Thymus (tissue), 11 donors: ENCODE data around the gene ARID1A. TPM values are rescaled to one million over a fixed set of nuclear protein-coding genes. Genes with fewer than 3 reads are reported as not detected.

Experiments used
- DNase-seq, 9 donors: peaks; one replicate each; pipeline ENCODE4 v3.0.0-alpha.2; 2013; ENCODE audit warnings: low spot score in 9 of 9, low read depth in 6 of 9, missing footprints in 1 of 9
- H3K27ac ChIP-seq, 2 donors: one replicate each; pipeline ENCODE4 v1.5.1; 2013; ENCODE audit warnings: control low read depth in 1 of 2, low read depth in 1 of 2, low read length in 1 of 2, mild to moderate bottlenecking in 1 of 2, moderate library complexity in 1 of 2
- H3K27me3 ChIP-seq, 2 donors: one replicate each; pipeline ENCODE4 v1.5.1; 2013; ENCODE audit warnings: low read length in 1 of 2; ENCODE audit not compliant: control insufficient read depth in 2 of 2, insufficient read depth in 1 of 2
- H3K36me3 ChIP-seq, 2 donors: one replicate each; pipeline ENCODE4 v1.5.1; 2013; ENCODE audit warnings: low read length in 1 of 2, mild to moderate bottlenecking in 1 of 2, moderate library complexity in 1 of 2; ENCODE audit not compliant: control insufficient read depth in 2 of 2, insufficient read depth in 2 of 2
- H3K4me1 ChIP-seq, 2 donors: one replicate each; pipeline ENCODE4 v1.5.1; 2013; ENCODE audit warnings: low read length in 2 of 2; ENCODE audit not compliant: control insufficient read depth in 2 of 2, insufficient read depth in 2 of 2
- H3K4me3 ChIP-seq, 2 donors: one replicate each; pipeline ENCODE4 v1.5.1; 2013; ENCODE audit warnings: low read length in 2 of 2, control low read depth in 1 of 2, mild to moderate bottlenecking in 1 of 2
- H3K9me3 ChIP-seq, 2 donors: one replicate each; pipeline ENCODE4 v1.5.1; 2013; ENCODE audit warnings: low read length in 1 of 2, mild to moderate bottlenecking in 1 of 2; ENCODE audit not compliant: control insufficient read depth in 2 of 2, insufficient read depth in 1 of 2
- whole genome bisulfite sequencing: extraction: QIAGEN DNeasy Blood & Tissue Kit; methylation state at CpG from one replicate; pipeline ENCODE4 v1.1.7; 2013; 5-methylcytosine and 5-hydroxymethylcytosine counted together
- polyA plus RNA-seq: library from polyadenylated mRNA; stranded (reverse); fragments of 200-250 nt; gene quantifications from one replicate; pipeline ENCODE4 v1.2.3, GENCODE V29; 2013
- total RNA-seq: library from RNA; stranded (reverse); fragments of 120-200 nt; gene quantifications from one replicate; pipeline ENCODE4 v1.2.4, GENCODE V29; 2013
- donor health status: healthy.

The ARID1A gene
- total and polyA plus RNA-seq, 2 donors: 20.1 to 30.7 TPM

GRCh38 chr1:26828411-26828991, 132.7 kb downstream of the ARID1A start:
- Histone ChIP-seq H3K27me3 (no peaks in the 10 kb centered on the region), H3K27ac (no peak overlapping the region), H3K36me3 (peaks cover 0 to 16% of the 10 kb centered on the region in 2 donors), H3K4me1 (peaks cover 15 to 32% of the 10 kb centered on the region in 2 donors), H3K9me3 (no peaks in the 10 kb centered on the region), H3K4me3 (no peak overlapping the region)
- 77% methylated on average over 4 of the region's 4 CpGs for WGBS
- peak in 1 of 9 donors; percentile 23 for DNase-seq

- Histone ChIP-seq H3K4me3 (no peak overlapping the region), H3K27me3 (no peaks in the 10 kb centered on the region), H3K27ac (no peak overlapping the region), H3K36me3 (peaks cover 5 to 22% of the 10 kb centered on the region in 2 donors), H3K9me3 (no peaks in the 10 kb centered on the region), H3K4me1 (peaks cover 21 to 40% of the 10 kb centered on the region in 2 donors)
- DNase-seq: no peak
- 96% methylated on average over 6 of the region's 6 CpGs for WGBS
These were observed 133.5 kb downstream of the ARID1A start for GRCh38 chr1:26829184-26829911.

GRCh38 chr1:26831059-26831458, 135.2 kb downstream of the ARID1A start:
- H3K4me3 ChIP-seq: no peak overlapping the region
- H3K27me3 ChIP-seq: no peaks in the 10 kb centered on the region
- WGBS: 98% methylated on average over 3 of the region's 3 CpGs
- peaks cover 14 to 35% of the 10 kb centered on the region in 2 donors for H3K36me3 ChIP-seq
- DNase-seq: no peak
- no peaks in the 10 kb centered on the region for H3K9me3 ChIP-seq
- H3K4me1 ChIP-seq: peaks cover 14 to 36% of the 10 kb centered on the region in 2 donors
- no peak overlapping the region for H3K27ac ChIP-seq

Other genes with a start within 250 kb of the ARID1A start
- gene HMGN2, start 223.6 kb upstream of the ARID1A start, total RNA-seq: 1,167 TPM
- 1,143 TPM for gene HMGN2, start 223.6 kb upstream of the ARID1A start, polyA plus RNA-seq
- 36.8 TPM for gene RPS6KA1, start 166.3 kb upstream of the ARID1A start, total RNA-seq
- 30.4 TPM for gene RPS6KA1, start 166.3 kb upstream of the ARID1A start, polyA plus RNA-seq
- gene PIGV, start 91.9 kb downstream of the ARID1A start, total RNA-seq: 9.4 TPM
- 10.6 TPM for gene PIGV, start 91.9 kb downstream of the ARID1A start, polyA plus RNA-seq
- gene ZDHHC18, start 130.7 kb downstream of the ARID1A start, total RNA-seq: 9.0 TPM
- gene ZDHHC18, start 130.7 kb downstream of the ARID1A start, polyA plus RNA-seq: 9.1 TPM
- gene SFN, start 167.1 kb downstream of the ARID1A start, total RNA-seq: 16.7 TPM
- gene SFN, start 167.1 kb downstream of the ARID1A start, polyA plus RNA-seq: 191 TPM
- gene GPN2, start 194.3 kb downstream of the ARID1A start, total RNA-seq: 10.1 TPM
- 17.9 TPM for gene GPN2, start 194.3 kb downstream of the ARID1A start, polyA plus RNA-seq
- 10.4 TPM for gene GPATCH3, start 204.5 kb downstream of the ARID1A start, total RNA-seq
- 15.8 TPM for gene GPATCH3, start 204.5 kb downstream of the ARID1A start, polyA plus RNA-seq
- 0.19 TPM for gene NR0B2, start 218.0 kb downstream of the ARID1A start, total RNA-seq
- 0.18 TPM for gene NR0B2, start 218.0 kb downstream of the ARID1A start, polyA plus RNA-seq
- gene NUDC, start 225.7 kb downstream of the ARID1A start, total RNA-seq: 51.6 TPM
- 48.1 TPM for gene NUDC, start 225.7 kb downstream of the ARID1A start, polyA plus RNA-seq